SK-N-MC (cell line): ENCODE data around the gene CKAP2L.

Source experiments
- DNase-seq: peaks from one replicate; pipeline ENCODE4 v3.0.0-alpha.2; 2011; ENCODE audit warnings: low read depth, low spot score
- H3K27ac ChIP-seq: fragments of 200-600 bp; sonication (generic); 2 replicates; pipeline ENCODE4 v1.5.1; 2016; ENCODE audit warnings: mixed run types
- H3K36me3 ChIP-seq: fragments of 200-600 bp; sonication (generic); 2 replicates; pipeline ENCODE4 v1.6.1; 2017; ENCODE audit warnings: antibody characterized with exemption, low read length, mixed read lengths; ENCODE audit not compliant: insufficient read depth
- H3K4me3 ChIP-seq: fragments of 200-600 bp; sonication (generic); 2 replicates; pipeline ENCODE4 v1.5.1; 2016
- H3K9ac ChIP-seq: fragments of 200-600 bp; sonication (generic); 2 replicates; pipeline ENCODE4 v1.8.0; 2017; ENCODE audit warnings: mixed run types, mixed read lengths; ENCODE audit not compliant: insufficient read length
- H3K9me3 ChIP-seq: fragments of 200-600 bp; sonication (generic); 2 replicates; pipeline ENCODE4 v1.6.1; 2017; ENCODE audit warnings: low read depth, mild to moderate bottlenecking, antibody characterized with exemption, low read length, moderate library complexity, mixed read lengths
- EZH2 ChIP-seq: fragments of 200-600 bp; sonication (generic); IDR thresholded peaks from one replicate; pipeline ENCODE4 v1.6.1; 2017; ENCODE audit warnings: antibody characterized with exemption
- FOXP2 ChIP-seq: optimal IDR thresholded peaks from 2 replicates; pipeline ENCODE3; 2011; ENCODE audit warnings: mild to moderate bottlenecking, moderate library complexity; ENCODE audit not compliant: insufficient read depth; ENCODE audit errors: extremely low read length, control extremely low read depth
- POLR2AphosphoS5 ChIP-seq: IDR thresholded peaks from 2 replicates; pipeline ENCODE4 v1.6.1; 2012; ENCODE audit warnings: mild to moderate bottlenecking, low read depth, low read length, borderline replicate concordance

CKAP2L gene

DNA sequence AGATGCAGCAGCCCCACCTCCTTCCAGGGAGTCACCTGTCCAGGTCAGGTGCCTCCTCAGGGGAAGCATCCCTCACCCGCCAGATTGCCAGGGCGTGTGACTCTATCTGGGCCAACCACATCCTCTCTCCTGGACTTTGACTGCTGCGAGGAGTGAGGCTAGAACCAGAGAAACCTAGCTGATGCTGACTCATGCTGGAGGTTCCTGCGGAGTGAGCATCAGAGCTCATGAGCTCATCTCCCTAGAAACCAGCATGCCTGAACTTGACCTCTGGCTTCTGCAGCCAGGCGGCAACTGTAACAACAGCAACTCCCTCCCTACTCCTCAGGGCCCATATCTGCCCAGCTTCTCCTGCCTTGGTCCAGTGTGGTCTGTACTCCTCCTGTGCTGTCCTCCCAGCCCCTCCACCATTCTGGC is 71.9 kb downstream of the CKAP2L start:
- no peak overlapping the region for H3K4me3 ChIP-seq
- H3K9ac ChIP-seq: no peak overlapping the region
- no peaks in the 10 kb centered on the region for H3K36me3 ChIP-seq
- DNase-seq: no peak
- no peak overlapping the region for H3K27ac ChIP-seq
- H3K9me3 ChIP-seq: no peaks in the 10 kb centered on the region
- TF ChIP-seq POLR2AphosphoS5: no peak
- no peak for TF ChIP-seq FOXP2
- TF ChIP-seq EZH2: no peak

DNA sequence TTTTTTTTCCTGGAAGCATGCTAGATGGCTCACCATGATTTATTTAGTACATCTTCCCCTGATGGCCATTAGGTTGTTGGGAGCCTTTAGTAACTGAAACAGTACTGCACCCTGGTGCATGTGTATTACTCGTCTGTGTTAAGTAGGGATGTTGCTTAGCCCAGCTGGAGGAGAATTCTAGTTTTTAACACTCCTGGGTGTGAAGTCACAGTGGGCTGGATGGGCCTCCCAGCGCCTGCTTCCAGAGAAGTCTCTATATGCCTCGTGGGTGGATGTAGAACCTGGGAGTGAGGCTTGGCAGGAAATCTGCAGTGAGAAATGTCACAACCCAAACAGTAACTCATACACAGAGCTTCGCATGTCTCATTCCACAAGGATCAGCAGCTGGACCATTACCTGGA is 72.5 kb downstream of the CKAP2L start:
- TF ChIP-seq EZH2 (no peak), FOXP2 (no peak), POLR2AphosphoS5 (no peak)
- no peaks in the 10 kb centered on the region for H3K9me3 ChIP-seq

GRCh38 chr2:112690853-112691401 is 73.5 kb downstream of the CKAP2L start:
- no peak overlapping the region for H3K9ac ChIP-seq
- TF ChIP-seq POLR2AphosphoS5 (no peak), FOXP2 (no peak), EZH2 (no peak)
- H3K27ac ChIP-seq: no peak overlapping the region
- H3K4me3 ChIP-seq: no peak overlapping the region
- H3K9me3 ChIP-seq: no peaks in the 10 kb centered on the region
- no peak for DNase-seq
- H3K36me3 ChIP-seq: no peaks in the 10 kb centered on the region

More for the DNA sequence above, 72.5 kb downstream of the CKAP2L start:
- H3K4me3 ChIP-seq: no peak overlapping the region
- no peak overlapping the region for H3K27ac ChIP-seq
- H3K36me3 ChIP-seq: no peaks in the 10 kb centered on the region
- no peak overlapping the region for H3K9ac ChIP-seq
- DNase-seq: no peak

- no peak overlapping the region for H3K4me3 ChIP-seq
- H3K9ac ChIP-seq: no peak overlapping the region
- H3K9me3 ChIP-seq: no peaks in the 10 kb centered on the region
- no peak overlapping the region for H3K27ac ChIP-seq
- no peak for DNase-seq
- H3K36me3 ChIP-seq: no peaks in the 10 kb centered on the region
- TF ChIP-seq POLR2AphosphoS5: no peak
- no peak for TF ChIP-seq FOXP2
- no peak for TF ChIP-seq EZH2
Observed at GRCh38 chr2:112688086-112688880, 76.1 kb downstream of the CKAP2L start.

DNA sequence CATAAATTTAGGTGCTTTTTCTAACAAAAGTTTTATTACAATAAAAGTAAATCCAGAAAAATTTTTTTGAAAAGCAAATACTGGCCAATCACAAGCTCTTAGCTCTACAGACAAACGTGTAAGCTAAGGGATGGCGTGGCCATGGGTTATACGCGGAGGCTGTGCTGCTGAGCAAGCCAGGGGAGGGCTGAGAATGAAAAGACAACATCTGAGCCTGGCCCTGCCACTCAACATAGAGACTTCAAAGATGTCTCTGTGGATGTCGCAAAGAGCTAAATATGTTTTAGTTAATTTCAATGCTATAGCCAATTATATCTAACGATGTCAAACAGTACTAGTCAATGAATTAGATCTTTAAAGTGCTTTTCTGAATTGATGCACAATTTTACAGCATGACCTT is 76.9 kb downstream of the CKAP2L start:
- Histone ChIP-seq H3K36me3 (no peaks in the 10 kb centered on the region), H3K9ac (no peak overlapping the region), H3K9me3 (no peaks in the 10 kb centered on the region), H3K4me3 (no peak overlapping the region), H3K27ac (no peak overlapping the region)
- no peak for TF ChIP-seq POLR2AphosphoS5
- TF ChIP-seq FOXP2: no peak
- TF ChIP-seq EZH2: no peak
- no peak for DNase-seq
